Cardiac muscle cell (in vitro differentiated cells and primary cell): ENCODE results near the gene OAS3. TPM values are rescaled to one million over a fixed set of nuclear protein-coding genes. Genes with fewer than 3 reads are reported as not detected.

Source experiments
- DNase-seq, 2 donors: peaks; one replicate each; pipeline versions ENCODE4 v3.0.0 to v3.0.0-alpha.2; 2010 to 2017; ENCODE audit warnings: low read depth in 1 of 2, low spot score in 1 of 2
- H3K27ac ChIP-seq: fragments of 200-600 bp; sonication (generic); 2 replicates; pipeline ENCODE4 v1.5.1; 2016
- H3K27me3 ChIP-seq: fragments of 200-600 bp; sonication (generic); 2 replicates; pipeline ENCODE4 v1.6.0; 2016; ENCODE audit warnings: control low read depth
- H3K36me3 ChIP-seq: fragments of 200-600 bp; sonication (generic); 2 replicates; pipeline ENCODE4 v1.5.1; 2016; ENCODE audit warnings: control low read depth
- H3K4me1 ChIP-seq: fragments of 200-600 bp; sonication (generic); 2 replicates; pipeline ENCODE4 v1.8.1; 2017; ENCODE audit warnings: low read depth, mild to moderate bottlenecking, mixed run types
- H3K4me3 ChIP-seq: fragments of 200-600 bp; sonication (generic); 2 replicates; pipeline ENCODE4 v1.5.1; 2016; ENCODE audit warnings: mild to moderate bottlenecking
- H3K9me3 ChIP-seq: fragments of 200-600 bp; sonication (generic); 2 replicates; pipeline ENCODE4 v1.5.1; 2017; ENCODE audit warnings: low read depth, mild to moderate bottlenecking, control low read depth
- CTCF ChIP-seq: IDR thresholded peaks from 2 replicates; pipeline ENCODE4 v1.5.1; 2012; ENCODE audit warnings: low read depth, mild to moderate bottlenecking, low read length
- polyA plus RNA-seq: library from polyadenylated mRNA; unstranded; fragments of >200 nt; fragmentation: Nextera tagmentation; extraction: Ambion mirVana; gene quantifications from 2 replicates; pipeline ENCODE4 v1.2.1, GENCODE V29; 2016
- total RNA-seq: library from RNA; depleted of rRNA; stranded (reverse); fragments of >200 nt; gene quantifications from 2 replicates; pipeline ENCODE4 v1.2.3, GENCODE V29; 2016

OAS3 gene
- total and polyA plus RNA-seq, 2 experiments from 2014 or later = 0.36 TPM; not detected in 1

GRCh38 chr12:112942572-112942971 is 4.3 kb downstream of the OAS3 start:
- H3K27ac ChIP-seq = no peak overlapping the region
- H3K27me3 ChIP-seq = peaks cover 30% of the 10 kb centered on the region
- no peak overlapping the region for H3K4me3 ChIP-seq
- no peak for TF ChIP-seq CTCF
- no peaks in the 10 kb centered on the region for H3K4me1 ChIP-seq
- no peaks in the 10 kb centered on the region for H3K36me3 ChIP-seq
- no peak for DNase-seq
- no peaks in the 10 kb centered on the region for H3K9me3 ChIP-seq

GRCh38 chr12:112944024-112944690 is 5.9 kb downstream of the OAS3 start:
- no peaks in the 10 kb centered on the region for H3K9me3 ChIP-seq
- no peak for DNase-seq
- no peak for TF ChIP-seq CTCF
- no peak overlapping the region for H3K4me3 ChIP-seq
- H3K27ac ChIP-seq = no peak overlapping the region
- no peaks in the 10 kb centered on the region for H3K36me3 ChIP-seq
- no peaks in the 10 kb centered on the region for H3K4me1 ChIP-seq
- peaks cover 14% of the 10 kb centered on the region for H3K27me3 ChIP-seq

- Histone ChIP-seq H3K4me1 (no peaks in the 10 kb centered on the region), H3K27me3 (peaks cover under 1% of the 10 kb centered on the region), H3K27ac (no peak overlapping the region), H3K4me3 (no peak overlapping the region), H3K36me3 (no peaks in the 10 kb centered on the region), H3K9me3 (no peaks in the 10 kb centered on the region)
- DNase-seq = no peak
- no peak for TF ChIP-seq CTCF
Measured at GRCh38 chr12:112945515-112945914, 7.2 kb downstream of the OAS3 start.

GRCh38 chr12:112946236-112947000 is 8.1 kb downstream of the OAS3 start:
- H3K27me3 ChIP-seq = no peaks in the 10 kb centered on the region
- no peak for TF ChIP-seq CTCF
- DNase-seq = no peak
- no peaks in the 10 kb centered on the region for H3K9me3 ChIP-seq
- no peaks in the 10 kb centered on the region for H3K4me1 ChIP-seq
- no peak overlapping the region for H3K27ac ChIP-seq
- H3K4me3 ChIP-seq = no peak overlapping the region
- no peaks in the 10 kb centered on the region for H3K36me3 ChIP-seq

GRCh38 chr12:112947314-112947713 is 9.0 kb downstream of the OAS3 start:
- no peaks in the 10 kb centered on the region for H3K9me3 ChIP-seq
- H3K27me3 ChIP-seq = no peaks in the 10 kb centered on the region
- DNase-seq = no peak
- no peaks in the 10 kb centered on the region for H3K4me1 ChIP-seq
- H3K27ac ChIP-seq = no peak overlapping the region
- no peak overlapping the region for H3K4me3 ChIP-seq
- H3K36me3 ChIP-seq = no peaks in the 10 kb centered on the region
- no peak for TF ChIP-seq CTCF
